ENCODE results near the gene ZFP62. TPM values are rescaled to one million over a fixed set of nuclear protein-coding genes. Genes with fewer than 3 reads are reported as not detected.
"Not testable (repeated sequence)": the region's sequence is repeated elsewhere in the genome, so short reads cannot be mapped to it uniquely, and the experiment has no call there.

ZFP62 gene
- total RNA-seq, 4 donors from 2014 or later = 17.7 to 22.8 (median 20.5) TPM

DNA sequence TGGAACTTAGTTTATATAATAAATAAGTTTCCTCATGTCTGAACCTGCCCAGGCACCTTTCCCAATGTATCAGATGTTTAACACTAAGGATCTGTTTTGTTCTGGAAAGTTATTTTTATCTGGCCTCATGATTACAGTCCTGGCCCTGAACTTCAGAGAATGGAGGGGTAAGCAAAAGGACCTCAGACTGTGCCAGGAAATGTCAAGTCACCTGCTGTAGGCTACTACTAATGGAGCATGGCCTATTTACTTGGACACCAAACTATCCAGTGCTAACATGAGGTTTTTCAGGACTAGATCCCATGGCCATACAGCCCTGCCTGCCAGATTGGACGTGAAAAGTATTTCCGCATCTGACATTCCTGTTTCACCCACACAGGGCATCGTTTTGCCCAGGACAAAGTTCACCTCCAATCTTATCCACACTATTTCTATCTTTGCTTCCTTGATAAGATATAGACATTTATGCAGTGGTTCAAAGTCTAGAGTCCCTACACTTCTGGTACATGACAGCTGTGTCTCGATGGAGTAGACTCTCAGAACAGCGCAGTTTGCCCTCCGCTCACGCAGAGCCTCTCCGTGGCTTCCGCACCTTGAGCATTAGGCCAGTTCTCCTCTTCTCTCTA lies 37.7 kb upstream of the ZFP62 start, which contains the start of gene BTNL8:
Gene BTNL8 (plus strand): TSS at position 539 of the 626 bp plus-strand sequence. CDS start 152 bp downstream, outside the sequence.
- no peak for TF ChIP-seq POLR2AphosphoS5 (IDR thresholded peaks at IDR 0.05)
- no peak for TF ChIP-seq POLR2A (IDR thresholded peaks at IDR 0.05; ENCODE audit: low read depth)
- TF ChIP-seq EP300 (IDR thresholded peaks at IDR 0.05) = no peak
- TF ChIP-seq, protein P1, sequence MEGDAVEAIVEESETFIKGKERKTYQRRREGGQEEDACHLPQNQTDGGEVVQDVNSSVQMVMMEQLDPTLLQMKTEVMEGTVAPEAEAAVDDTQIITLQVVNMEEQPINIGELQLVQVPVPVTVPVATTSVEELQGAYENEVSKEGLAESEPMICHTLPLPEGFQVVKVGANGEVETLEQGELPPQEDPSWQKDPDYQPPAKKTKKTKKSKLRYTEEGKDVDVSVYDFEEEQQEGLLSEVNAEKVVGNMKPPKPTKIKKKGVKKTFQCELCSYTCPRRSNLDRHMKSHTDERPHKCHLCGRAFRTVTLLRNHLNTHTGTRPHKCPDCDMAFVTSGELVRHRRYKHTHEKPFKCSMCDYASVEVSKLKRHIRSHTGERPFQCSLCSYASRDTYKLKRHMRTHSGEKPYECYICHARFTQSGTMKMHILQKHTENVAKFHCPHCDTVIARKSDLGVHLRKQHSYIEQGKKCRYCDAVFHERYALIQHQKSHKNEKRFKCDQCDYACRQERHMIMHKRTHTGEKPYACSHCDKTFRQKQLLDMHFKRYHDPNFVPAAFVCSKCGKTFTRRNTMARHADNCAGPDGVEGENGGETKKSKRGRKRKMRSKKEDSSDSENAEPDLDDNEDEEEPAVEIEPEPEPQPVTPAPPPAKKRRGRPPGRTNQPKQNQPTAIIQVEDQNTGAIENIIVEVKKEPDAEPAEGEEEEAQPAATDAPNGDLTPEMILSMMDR (IDR thresholded peaks at IDR 0.05) = no peak
- Histone ChIP-seq H3K36me3 (no peaks in the 10 kb centered on the region), H3K4me1 (peaks cover 0 to 7% (median 3%) of the 10 kb centered on the region in 4 donors), H3K27ac (replicated peaks in 1 of 4) (peak within 1 kb of the TSS in 1 of 4 donors; percentile 22), H3K4me3 (no peak within 1 kb of the TSS), H3K27me3 (no peaks in the 10 kb centered on the region), H3K9me3 (peaks cover 0 to 9% (median 2%) of the 10 kb centered on the region in 4 donors)
- intact Hi-C loops (cut with DNase I) = no loop called here
- no peak for DNase-seq (ENCODE audit: extremely low spot score)
- 89% methylated on average over 9 of the region's 9 CpGs for WGBS

DNA sequence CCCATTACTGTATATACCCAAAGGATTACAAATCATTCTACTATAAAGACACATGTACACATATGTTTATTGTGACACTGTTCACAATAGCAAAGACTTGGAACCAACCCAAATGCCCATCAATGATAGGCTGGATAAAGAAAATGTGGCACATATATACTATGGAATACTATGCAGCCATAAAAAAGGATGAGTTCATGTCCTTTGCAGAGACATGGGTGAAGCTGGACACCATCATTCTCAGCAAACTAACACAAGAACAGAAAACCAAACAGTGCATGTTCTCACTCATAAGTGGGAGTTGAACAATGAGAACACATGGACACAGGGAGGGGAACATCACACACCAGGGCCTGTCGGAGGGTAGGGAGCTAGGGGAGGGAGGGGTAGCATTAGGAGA lies 34.3 kb upstream of the ZFP62 start:
- intact Hi-C loops (cut with DNase I); H3K9me3 ChIP-seq; H3K27me3 ChIP-seq; H3K36me3 ChIP-seq; H3K4me3 ChIP-seq; H3K4me1 ChIP-seq; H3K27ac ChIP-seq (replicated peaks in 1 of 4); DNase-seq (ENCODE audit: extremely low spot score): not testable (repeated sequence)
- WGBS = 90% methylated on average over 1 of the region's 1 CpG

DNA sequence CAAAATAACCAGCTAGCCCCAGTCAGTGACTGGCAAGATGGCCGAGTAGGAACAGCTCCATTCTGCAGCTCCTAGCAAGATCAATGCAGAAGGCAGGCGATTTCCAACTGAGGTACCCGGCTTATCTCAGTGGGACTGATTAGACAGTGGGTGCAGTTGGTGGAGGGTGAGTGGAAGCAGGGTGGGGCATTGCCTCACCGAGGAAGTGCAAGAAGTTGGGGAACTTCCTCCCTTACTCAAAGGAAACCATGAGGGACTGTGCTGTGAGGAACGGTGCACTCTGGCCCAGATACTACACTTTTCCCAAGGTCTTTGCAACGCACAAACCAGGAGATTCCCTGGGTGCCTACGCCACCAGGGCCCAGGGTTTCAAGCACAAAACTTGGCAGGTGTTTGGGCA lies 28.3 kb upstream of the ZFP62 start:
- intact Hi-C loops (cut with DNase I) = no loop called here
- H3K27me3 ChIP-seq = peaks cover 0 to 28% (median 0%) of the 10 kb centered on the region in 4 donors
- no peak for DNase-seq (ENCODE audit: extremely low spot score)
- WGBS = 83% methylated on average over 7 of the region's 7 CpGs
- no peak for TF ChIP-seq EP300 (IDR thresholded peaks at IDR 0.05)
- TF ChIP-seq, protein P1 (IDR thresholded peaks at IDR 0.05) = no peak
- no peak for TF ChIP-seq POLR2AphosphoS5 (IDR thresholded peaks at IDR 0.05)
- TF ChIP-seq POLR2A (IDR thresholded peaks at IDR 0.05; ENCODE audit: low read depth) = no peak
- H3K27ac ChIP-seq (replicated peaks in 1 of 4) = no peak overlapping the region
- peaks cover 0 to 2% (median 0%) of the 10 kb centered on the region in 4 donors for H3K9me3 ChIP-seq
- no peak overlapping the region for H3K4me3 ChIP-seq
- no peaks in the 10 kb centered on the region for H3K36me3 ChIP-seq
- no peaks in the 10 kb centered on the region for H3K4me1 ChIP-seq

DNA sequence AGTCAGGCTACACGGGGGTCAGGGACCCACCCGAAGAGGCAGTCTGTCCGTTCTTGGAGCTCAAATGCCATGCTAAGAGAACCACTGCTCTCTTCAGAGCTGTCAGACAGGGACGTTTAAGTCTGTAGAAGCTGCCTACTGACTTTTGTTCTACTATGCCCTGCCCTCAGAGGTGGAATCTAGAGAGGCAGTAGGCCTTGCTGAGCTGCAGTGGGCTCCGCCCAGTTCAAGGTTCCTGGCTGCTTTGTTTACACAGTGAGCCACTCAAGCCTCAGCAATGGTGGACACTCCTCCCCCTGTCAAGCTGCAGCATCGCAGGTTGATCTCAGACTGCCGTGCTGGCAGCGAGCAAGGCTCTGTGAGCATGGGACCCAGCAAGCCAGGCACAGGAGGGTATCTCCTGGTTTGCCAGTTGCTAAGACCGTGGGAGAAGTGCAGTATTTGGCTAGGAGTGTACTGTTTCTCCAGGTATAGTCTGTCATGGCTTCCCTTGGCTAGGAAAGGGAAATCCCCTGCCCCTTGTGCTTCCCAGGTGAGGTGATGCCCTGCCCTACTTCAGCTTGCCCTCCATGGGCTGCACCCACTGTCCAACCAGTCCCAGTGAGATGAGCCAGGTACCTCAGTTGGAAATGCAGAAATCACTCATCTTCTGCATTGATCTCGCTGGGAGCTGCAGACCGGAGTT lies 24.9 kb upstream of the ZFP62 start:
- H3K27ac ChIP-seq (replicated peaks in 1 of 4); DNase-seq (ENCODE audit: extremely low spot score); H3K36me3 ChIP-seq; H3K4me1 ChIP-seq; H3K9me3 ChIP-seq; intact Hi-C loops (cut with DNase I); H3K4me3 ChIP-seq: not testable (repeated sequence)
- H3K27me3 ChIP-seq = peaks cover 0 to 28% (median 0%) of the 10 kb centered on the region in 4 donors
- 59% methylated on average over 7 of the region's 11 CpGs for WGBS

DNA sequence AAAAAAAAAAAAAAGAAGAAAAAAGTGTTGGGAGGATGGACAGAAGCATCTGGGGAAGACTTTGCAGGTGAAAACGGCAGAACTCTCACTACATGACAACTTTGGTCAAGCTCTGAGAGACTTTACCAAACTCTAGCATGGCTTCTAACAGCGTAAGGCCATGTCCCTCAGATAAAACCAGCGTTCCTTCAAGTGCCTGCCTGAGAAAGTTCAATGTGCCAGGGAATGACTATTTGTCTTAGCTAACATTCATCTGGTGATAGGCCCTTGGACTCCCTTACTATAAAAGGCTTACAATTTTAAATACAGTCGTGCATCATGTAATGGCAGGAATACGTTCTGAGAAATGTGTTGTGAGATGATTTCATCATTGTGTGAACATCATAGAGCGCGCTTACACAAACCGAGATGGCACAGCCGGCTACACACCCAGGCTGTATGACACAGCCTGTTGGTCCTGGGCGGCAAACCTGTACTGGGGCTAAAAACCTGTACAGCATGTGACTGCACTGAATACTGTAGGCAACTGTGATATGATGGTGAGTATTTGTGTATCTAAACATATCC lies 14.9 kb upstream of the ZFP62 start:
- intact Hi-C loops (cut with DNase I) = no loop called here
- WGBS = 78% methylated on average over 10 of the region's 10 CpGs
- Histone ChIP-seq H3K4me3 (no peak overlapping the region), H3K27ac (replicated peaks in 1 of 4) (peak overlapping the region; percentile 48 to 76 (median 73)), H3K36me3 (no peaks in the 10 kb centered on the region), H3K4me1 (peaks cover 0 to 34% (median 22%) of the 10 kb centered on the region in 4 donors), H3K9me3 (no peaks in the 10 kb centered on the region), H3K27me3 (no peaks in the 10 kb centered on the region)
- peak; percentile 57 to 59 for TF ChIP-seq POLR2AphosphoS5 (IDR thresholded peaks at IDR 0.05)
- TF ChIP-seq, protein P1 (IDR thresholded peaks at IDR 0.05) = no peak
- peak; percentile 37 for TF ChIP-seq EP300 (IDR thresholded peaks at IDR 0.05)
- TF ChIP-seq POLR2A (IDR thresholded peaks at IDR 0.05; ENCODE audit: low read depth) = no peak
- no peak for DNase-seq (ENCODE audit: extremely low spot score)
